Sigmoid colon (tissue), 7 donors: ENCODE results near the gene NDE1. TPM values are rescaled to one million over a fixed set of nuclear protein-coding genes. Genes with fewer than 3 reads are reported as not detected.
"Not testable (repeated sequence)": the region's sequence is repeated elsewhere in the genome, so short reads cannot be mapped to it uniquely, and the experiment has no call there.

ENCODE experiments used
- DNase-seq: peaks from one replicate; pipeline ENCODE4 v3.0.0-alpha.2; 2019
- H3K27ac ChIP-seq, 4 donors: fragments of 200-600 bp; sonication (generic); one replicate each; pipeline ENCODE4 v1.5.1; 2016 to 2019; ENCODE audit warnings: mild to moderate bottlenecking in 1 of 4
- H3K27me3 ChIP-seq, 3 donors: fragments of 200-600 bp; sonication (generic); one replicate each; pipeline ENCODE4 v1.5.1; 2019; ENCODE audit warnings: mild to moderate bottlenecking in 1 of 3
- H3K36me3 ChIP-seq, 4 donors: fragments of 200-600 bp; sonication (generic); one replicate each; pipeline ENCODE4 v1.5.1; 2016 to 2019
- H3K4me1 ChIP-seq, 4 donors: fragments of 200-600 bp; sonication (generic); one replicate each; pipeline ENCODE4 v1.5.1; 2017 to 2019
- H3K4me3 ChIP-seq, 4 donors: fragments of 200-600 bp; sonication (generic); one replicate each; pipeline ENCODE4 v1.5.1; 2017 to 2019; ENCODE audit warnings: mild to moderate bottlenecking in 2 of 4, moderate library complexity in 1 of 4
- H3K9me3 ChIP-seq, 4 donors: fragments of 200-600 bp in 3 of 4; sonication (generic) in 3 of 4; one replicate each; pipeline versions ENCODE4 v1.5.1 to v1.6.1; 2013 to 2019
- EP300 ChIP-seq, 4 donors: sonication (generic); formaldehyde crosslinking; IDR thresholded peaks; one replicate each; pipeline ENCODE4 v1.6.1; 2017; ENCODE audit warnings: antibody characterized with exemption in 4 of 4
- POLR2A ChIP-seq, 2 donors: fragments of 450-650 bp; IDR thresholded peaks; one replicate each; pipeline ENCODE4 v1.6.1; 2016; ENCODE audit warnings: antibody characterized with exemption in 2 of 2, mild to moderate bottlenecking in 2 of 2, moderate library complexity in 2 of 2
- POLR2AphosphoS5 ChIP-seq, 4 donors: sonication (generic); formaldehyde crosslinking; IDR thresholded peaks; one replicate each; pipeline ENCODE4 v1.6.1; 2017; ENCODE audit warnings: antibody characterized with exemption in 4 of 4
- WGBS, 2 donors: extraction: QIAGEN DNeasy Blood & Tissue Kit; methylation state at CpG; one replicate each; pipeline ENCODE4 v1.1.7; 2013; 5-methylcytosine and 5-hydroxymethylcytosine counted together
- intact Hi-C: fragments of 100-400 bp; cut with DNase I; formaldehyde crosslinking; loops from one replicate; pipeline ENCODE4 v1.15.1; 2023
- polyA plus RNA-seq, 3 donors: library from polyadenylated mRNA; stranded (reverse); fragments of 200-250 nt; gene quantifications; one replicate each; pipeline ENCODE4 v1.2.3, GENCODE V29; 2013
- total RNA-seq, 4 donors: library from RNA; depleted of rRNA; stranded (reverse); fragments of >200 nt; gene quantifications; one replicate each; pipeline ENCODE4 v1.1.0, GENCODE V29; 2016
- TF ChIP-seq, protein P1 (sequence below), 4 experiments: fragments of 450-650 bp in 3 of 4; fragments of 200-600 bp in 1 of 4; IDR thresholded peaks; one replicate each; pipeline ENCODE4 v1.5.1; 2016 to 2019; ENCODE audit warnings: antibody characterized with exemption in 4 of 4, mild to moderate bottlenecking in 3 of 4, moderate library complexity in 2 of 4
- donor health status: healthy with polysubstance abuse.
- donor health status: Bipolar disorder and iron deficiency.
- donor health status: healthy.

Gene NDE1
- total and polyA plus RNA-seq, 7 donors, result 11.3 to 86.1 (median 29.3) TPM

DNA sequence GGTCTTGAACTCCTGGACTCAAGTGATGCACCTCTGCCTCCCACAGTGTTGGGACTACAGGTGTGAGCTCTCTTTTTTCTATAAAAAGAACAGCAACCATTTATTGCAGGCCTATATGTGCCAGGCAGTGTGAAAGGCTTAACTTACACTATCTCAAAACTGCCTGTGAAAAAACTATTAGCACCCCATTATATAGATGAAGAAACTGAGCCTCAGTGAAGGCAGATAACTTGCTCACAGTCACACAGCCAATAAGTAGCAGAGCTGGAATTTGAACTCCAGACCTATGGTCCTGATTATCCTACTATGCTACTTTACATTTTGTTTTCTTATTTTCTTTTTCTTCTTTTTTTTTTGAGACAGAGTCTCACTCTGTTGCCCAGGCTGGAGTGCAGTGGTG lies 15.1 kb downstream of the NDE1 start:
- no peak for DNase-seq
- H3K27ac ChIP-seq, result no peak overlapping the region
- H3K27me3 ChIP-seq, result no peaks in the 10 kb centered on the region
- intact Hi-C loops, result no loop called here
- peaks cover 19 to 56% (median 42%) of the 10 kb centered on the region in 4 donors for H3K36me3 ChIP-seq
- H3K9me3 ChIP-seq, result no peaks in the 10 kb centered on the region
- no peak for TF ChIP-seq POLR2AphosphoS5 (IDR thresholded peaks at IDR 0.05)
- no peak for TF ChIP-seq EP300 (IDR thresholded peaks at IDR 0.05)
- TF ChIP-seq, protein P1, sequence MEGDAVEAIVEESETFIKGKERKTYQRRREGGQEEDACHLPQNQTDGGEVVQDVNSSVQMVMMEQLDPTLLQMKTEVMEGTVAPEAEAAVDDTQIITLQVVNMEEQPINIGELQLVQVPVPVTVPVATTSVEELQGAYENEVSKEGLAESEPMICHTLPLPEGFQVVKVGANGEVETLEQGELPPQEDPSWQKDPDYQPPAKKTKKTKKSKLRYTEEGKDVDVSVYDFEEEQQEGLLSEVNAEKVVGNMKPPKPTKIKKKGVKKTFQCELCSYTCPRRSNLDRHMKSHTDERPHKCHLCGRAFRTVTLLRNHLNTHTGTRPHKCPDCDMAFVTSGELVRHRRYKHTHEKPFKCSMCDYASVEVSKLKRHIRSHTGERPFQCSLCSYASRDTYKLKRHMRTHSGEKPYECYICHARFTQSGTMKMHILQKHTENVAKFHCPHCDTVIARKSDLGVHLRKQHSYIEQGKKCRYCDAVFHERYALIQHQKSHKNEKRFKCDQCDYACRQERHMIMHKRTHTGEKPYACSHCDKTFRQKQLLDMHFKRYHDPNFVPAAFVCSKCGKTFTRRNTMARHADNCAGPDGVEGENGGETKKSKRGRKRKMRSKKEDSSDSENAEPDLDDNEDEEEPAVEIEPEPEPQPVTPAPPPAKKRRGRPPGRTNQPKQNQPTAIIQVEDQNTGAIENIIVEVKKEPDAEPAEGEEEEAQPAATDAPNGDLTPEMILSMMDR (IDR thresholded peaks at IDR 0.05), result no peak
- TF ChIP-seq POLR2A (IDR thresholded peaks at IDR 0.05), result no peak
- H3K4me3 ChIP-seq, result no peak overlapping the region
- H3K4me1 ChIP-seq, result peaks cover 0 to 15% (median 6%) of the 10 kb centered on the region in 4 donors

DNA sequence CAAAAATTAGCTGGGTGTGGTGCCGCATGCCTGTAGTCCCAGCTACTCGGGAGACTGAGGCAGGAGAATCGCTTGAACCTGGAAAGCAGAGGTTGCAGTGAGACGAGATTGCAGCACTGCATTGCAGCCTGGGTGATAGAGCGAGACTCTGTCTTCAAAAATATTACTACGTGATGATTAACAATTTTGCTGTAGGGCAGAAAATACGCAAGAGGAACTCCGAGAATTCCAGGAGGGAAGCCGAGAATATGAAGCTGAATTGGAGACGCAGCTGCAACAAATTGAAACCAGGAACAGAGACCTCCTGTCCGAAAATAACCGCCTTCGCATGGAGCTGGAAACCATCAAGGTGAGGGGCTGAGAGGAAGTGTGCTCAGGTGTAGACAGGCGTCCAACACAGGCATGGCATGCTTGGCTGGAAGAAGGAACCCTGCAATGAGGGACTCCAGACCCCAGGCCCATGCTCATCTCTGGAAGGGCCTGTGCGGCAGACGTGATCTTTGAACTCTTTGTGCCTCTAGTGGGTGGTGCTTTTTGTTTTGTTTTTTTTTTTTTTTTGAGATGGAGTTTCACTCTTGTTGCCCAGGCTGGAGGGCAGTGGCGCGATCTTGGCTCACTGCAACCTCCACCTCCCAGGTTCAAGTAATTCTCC lies 17.2 kb downstream of the NDE1 start:
- 89 to 90% methylated on average over 18 of the region's 18 CpGs for WGBS, 2 donors
- Histone ChIP-seq H3K36me3 (peaks cover 19 to 69% (median 42%) of the 10 kb centered on the region in 4 donors), H3K4me1 (peaks cover 0 to 7% (median 6%) of the 10 kb centered on the region in 4 donors), H3K27ac (no peak overlapping the region), H3K27me3 (no peaks in the 10 kb centered on the region), H3K4me3 (no peak overlapping the region), H3K9me3 (no peaks in the 10 kb centered on the region)
- no peak for DNase-seq
- no peak for TF ChIP-seq EP300 (IDR thresholded peaks at IDR 0.05)
- TF ChIP-seq, protein P1 (IDR thresholded peaks at IDR 0.05), result no peak
- no peak for TF ChIP-seq POLR2A (IDR thresholded peaks at IDR 0.05)
- intact Hi-C loops, result no loop called here

DNA sequence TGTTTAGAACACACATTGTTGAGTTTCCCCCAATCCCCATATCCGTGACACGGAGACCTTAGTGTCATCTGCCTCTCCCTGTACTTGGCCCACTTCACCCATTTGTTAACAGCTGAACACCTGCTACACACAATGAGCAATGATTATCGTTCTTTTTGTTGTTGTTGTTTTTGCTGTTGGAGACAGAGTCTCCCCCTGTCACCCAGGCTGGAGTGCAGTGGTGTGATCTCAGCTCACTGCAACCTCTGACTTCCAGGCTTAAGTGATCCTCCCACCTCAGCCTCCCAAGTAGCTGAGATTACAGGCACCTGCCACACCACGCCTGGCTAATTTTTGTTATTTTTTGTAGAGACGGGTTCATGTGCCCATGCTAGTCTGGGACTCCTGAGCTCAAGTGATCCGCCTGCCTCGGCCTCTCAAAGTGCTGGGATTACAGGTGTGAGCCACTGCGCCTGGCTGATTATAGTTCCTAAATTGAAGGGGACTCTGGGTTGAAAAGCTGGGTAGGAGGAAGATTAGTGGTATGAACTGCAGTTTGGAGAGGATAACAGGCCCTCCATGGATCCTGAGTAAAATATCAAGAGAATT lies 21.6 kb downstream of the NDE1 start:
- Histone ChIP-seq H3K27me3 (no peaks in the 10 kb centered on the region), H3K9me3 (no peaks in the 10 kb centered on the region), H3K27ac (peak overlapping the region; percentile 78 to 88 (median 86)), H3K4me1 (peaks cover 0 to 23% (median 19%) of the 10 kb centered on the region in 4 donors), H3K4me3 (no peak overlapping the region), H3K36me3 (peaks cover 15 to 48% (median 24%) of the 10 kb centered on the region in 4 donors)
- no peak for DNase-seq
- 92 to 95% methylated on average over 8 of the region's 8 CpGs for WGBS, 2 donors
- TF ChIP-seq POLR2AphosphoS5 (IDR thresholded peaks at IDR 0.05) (no peak), POLR2A (IDR thresholded peaks at IDR 0.05) (no peak), EP300 (IDR thresholded peaks at IDR 0.05) (no peak)
- TF ChIP-seq, protein P1 (IDR thresholded peaks at IDR 0.05), result no peak
- intact Hi-C loops, result no loop called here

DNA sequence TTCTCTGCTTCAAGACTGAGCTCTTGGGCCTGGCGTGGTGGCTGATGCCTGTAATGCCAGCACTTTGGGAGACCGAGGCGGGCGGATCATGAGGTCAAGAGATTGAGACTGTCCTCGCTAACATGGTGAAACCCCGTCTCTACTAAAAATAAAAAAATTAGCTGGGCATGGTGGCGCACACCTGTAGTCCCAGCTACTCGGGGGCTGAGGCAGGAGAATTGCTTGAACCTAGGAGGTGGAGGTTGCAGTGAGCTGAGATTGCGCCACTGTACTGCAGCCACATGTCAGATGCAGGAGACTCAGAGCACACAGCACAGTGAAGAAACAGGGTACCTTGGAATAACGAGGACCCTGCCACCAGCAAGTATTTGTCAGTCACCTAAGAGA lies 22.1 kb downstream of the NDE1 start:
- peaks cover 12 to 43% (median 22%) of the 10 kb centered on the region in 4 donors for H3K36me3 ChIP-seq
- peak overlapping the region in 1 of 4 donors; percentile 8 for H3K4me3 ChIP-seq
- H3K4me1 ChIP-seq, result peaks cover 0 to 23% (median 19%) of the 10 kb centered on the region in 4 donors
- H3K27ac ChIP-seq, result peak overlapping the region; percentile 78 to 88 (median 86)
- 91 to 92% methylated on average over 10 of the region's 10 CpGs for WGBS, 2 donors
- intact Hi-C loops, DNase-seq, H3K27me3 ChIP-seq, H3K9me3 ChIP-seq: not testable (repeated sequence)

DNA sequence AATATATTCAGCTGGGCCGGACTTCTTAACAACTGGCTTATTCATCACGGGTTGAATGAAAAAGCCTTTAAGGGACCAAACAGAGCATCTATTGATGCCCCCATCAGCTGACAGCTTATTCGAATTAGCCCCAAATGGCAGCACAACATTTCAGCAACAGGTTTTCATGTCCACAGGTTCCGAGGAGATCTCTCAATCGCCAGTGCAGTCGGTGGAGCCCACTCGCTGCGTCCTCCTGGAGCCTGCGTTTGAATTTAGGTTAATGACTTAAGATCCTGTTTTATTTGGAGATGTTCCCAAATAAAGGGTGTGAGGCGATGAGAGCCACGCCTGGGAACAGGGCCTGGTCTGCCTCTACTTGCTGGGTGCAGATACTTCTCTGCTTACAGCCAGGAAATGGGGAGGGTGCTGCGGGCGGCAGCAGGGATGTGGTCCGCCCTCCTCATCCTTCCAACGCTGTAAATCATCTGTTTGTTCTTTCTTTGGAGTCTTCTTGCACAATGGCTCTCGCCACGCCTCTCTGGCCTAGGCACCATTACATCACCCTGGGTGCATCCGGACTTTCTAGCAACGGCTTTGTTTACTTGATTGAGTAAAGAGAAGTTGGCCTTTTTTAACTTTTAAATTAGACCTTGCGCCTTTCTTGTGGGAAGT lies 22.6 kb downstream of the NDE1 start:
- H3K27me3 ChIP-seq, result no peaks in the 10 kb centered on the region
- intact Hi-C loops, result no loop called here
- H3K36me3 ChIP-seq, result peaks cover 11 to 41% (median 18%) of the 10 kb centered on the region in 4 donors
- no peaks in the 10 kb centered on the region for H3K9me3 ChIP-seq
- peaks cover 0 to 23% (median 19%) of the 10 kb centered on the region in 4 donors for H3K4me1 ChIP-seq
- peak; percentile 98 for DNase-seq
- H3K27ac ChIP-seq, result peak overlapping the region; percentile 78 to 88 (median 86)
- WGBS, 2 donors, result 12 to 15% methylated on average over 20 of the region's 20 CpGs
- peak; percentile 77 to 96 (median 84) for TF ChIP-seq POLR2AphosphoS5 (IDR thresholded peaks at IDR 0.05)
- TF ChIP-seq, protein P1 (IDR thresholded peaks at IDR 0.05), result no peak
- TF ChIP-seq EP300 (IDR thresholded peaks at IDR 0.05), result peak in 1 of 4 donors; percentile 87
- TF ChIP-seq POLR2A (IDR thresholded peaks at IDR 0.05), result peak in 1 of 2 donors; percentile 28
- H3K4me3 ChIP-seq, result peak overlapping the region in 3 of 4 donors; percentile 8 to 21 (median 10)
